HG03025 (cell line): ENCODE measurements around the gene FBXL14.

ENCODE experiments used
- ATAC-seq: cut with Tn5 transposase; IDR thresholded peaks from one replicate; pipeline ENCODE4 v1.9.1; 2021; ENCODE audit warnings: mild to moderate bottlenecking, moderate library complexity; ENCODE audit not compliant: unreplicated experiment, low FRiP score

The FBXL14 gene

DNA sequence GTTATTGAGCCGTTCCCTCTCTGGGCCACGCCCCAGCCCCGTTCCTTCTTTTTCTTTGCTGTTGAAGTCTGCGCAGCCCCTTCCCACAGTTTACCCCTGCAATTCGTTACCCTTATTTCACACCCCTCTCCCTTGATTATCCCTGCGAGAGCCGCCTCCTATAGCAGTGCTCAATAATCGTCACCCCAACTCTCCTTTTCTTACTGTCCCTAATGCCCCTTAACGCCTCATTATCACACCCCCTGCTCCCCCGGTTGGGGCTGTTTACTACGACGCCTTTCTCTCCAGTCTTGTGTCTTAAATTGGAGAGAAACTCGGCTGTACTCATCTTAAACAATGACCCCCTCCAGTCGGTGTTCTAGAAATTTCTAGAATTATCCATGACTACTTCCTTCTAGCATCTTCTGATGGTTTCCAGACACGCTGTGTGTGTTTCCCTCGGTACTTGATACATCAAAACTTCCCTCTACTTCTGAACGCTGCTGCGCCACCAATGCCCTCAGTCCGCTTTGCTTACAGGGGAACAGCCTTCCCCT, 713 bp upstream of the FBXL14 start:
- ATAC-seq = no peak

DNA sequence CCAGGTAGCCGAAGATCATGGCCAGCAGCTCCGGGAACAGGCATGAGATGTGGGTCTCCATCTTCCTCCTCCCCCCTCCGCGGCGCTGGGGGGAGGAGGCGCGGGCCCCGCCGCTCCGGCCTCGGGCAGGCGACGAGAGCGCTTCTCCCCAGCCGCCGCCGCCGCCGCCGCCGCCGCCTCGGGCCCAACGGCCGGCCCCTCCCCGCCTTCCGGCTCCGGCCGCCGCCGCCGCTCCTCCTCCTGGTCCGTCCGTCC, 448 bp downstream of the FBXL14 start:
- peak; percentile 39 for ATAC-seq

DNA sequence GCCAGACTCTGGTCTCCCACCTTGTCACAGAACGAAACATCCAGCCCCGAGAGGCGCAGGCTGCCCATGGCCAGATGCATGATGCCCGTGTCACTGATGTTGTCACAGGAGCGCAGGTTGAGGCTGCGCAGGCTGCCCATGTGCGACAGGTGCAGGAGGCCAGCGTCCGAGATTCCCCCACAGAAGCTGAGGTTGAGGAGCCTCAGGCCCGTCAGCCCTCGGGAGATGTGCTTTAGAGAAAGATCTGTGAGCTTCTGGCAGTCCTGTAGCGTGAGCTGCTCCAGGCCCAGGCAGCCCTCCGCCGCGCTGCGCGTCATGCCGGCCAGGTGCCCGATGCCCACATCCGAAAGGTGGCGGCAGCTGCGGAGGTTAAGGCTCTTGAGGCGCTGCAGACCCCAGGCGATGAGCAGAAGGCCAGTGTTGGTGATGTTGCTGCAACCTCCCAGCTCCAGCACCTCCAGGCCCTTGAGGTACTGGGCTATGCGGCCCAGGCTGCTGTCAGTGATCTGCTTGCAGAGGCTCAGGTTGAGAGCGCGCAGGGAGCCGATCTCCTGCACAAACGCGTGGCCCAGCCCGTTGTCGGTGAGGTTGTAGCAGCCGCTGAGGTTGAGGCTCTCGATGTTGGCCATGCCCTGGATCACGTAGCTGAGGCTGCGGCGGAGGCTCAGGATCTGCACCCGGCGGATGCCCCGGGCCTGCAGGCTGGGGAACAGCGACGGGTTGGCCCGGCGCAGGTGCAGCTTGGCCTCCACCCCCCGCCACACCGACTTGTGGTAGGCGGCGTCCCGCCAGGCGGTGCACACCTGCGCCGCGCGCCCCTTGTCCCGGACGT, 991 bp downstream of the FBXL14 start:
- peak; percentile 28 for ATAC-seq

DNA sequence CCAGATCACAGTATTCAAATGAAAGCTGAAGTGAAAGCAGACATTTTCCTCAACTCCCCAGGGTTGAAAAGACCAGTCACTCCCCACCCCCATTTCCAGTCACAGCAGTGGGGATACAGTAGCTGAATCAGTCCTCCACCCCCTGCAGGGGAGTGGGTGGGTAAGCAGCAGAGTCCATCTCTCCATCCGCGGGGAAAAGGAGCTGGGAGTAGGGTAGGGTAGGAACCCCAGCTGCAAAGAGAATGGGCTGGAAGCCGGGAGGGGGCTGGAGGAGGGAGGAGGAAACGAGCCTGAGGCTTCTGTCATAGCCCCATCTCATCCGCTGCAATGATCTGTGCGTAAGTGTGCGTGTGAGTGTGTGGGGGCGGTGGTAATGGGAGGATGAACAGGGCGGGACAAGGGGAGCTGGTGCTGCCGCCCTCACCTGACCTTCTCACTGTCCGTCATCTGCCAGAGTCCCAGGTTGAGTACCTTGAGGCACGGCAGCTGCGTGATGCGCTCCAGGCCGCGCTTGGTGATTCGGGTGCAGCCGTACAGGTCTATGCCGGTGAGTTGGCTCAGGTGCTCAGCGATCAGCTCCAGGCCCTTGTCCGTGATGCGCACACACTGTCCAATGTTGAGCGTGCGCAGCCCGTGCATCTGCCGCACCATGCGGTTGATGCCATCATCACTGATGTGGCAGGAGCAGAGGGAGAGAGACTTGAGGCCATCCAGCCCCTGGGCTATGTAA, 1.8 kb downstream of the FBXL14 start:
- ATAC-seq = no peak

DNA sequence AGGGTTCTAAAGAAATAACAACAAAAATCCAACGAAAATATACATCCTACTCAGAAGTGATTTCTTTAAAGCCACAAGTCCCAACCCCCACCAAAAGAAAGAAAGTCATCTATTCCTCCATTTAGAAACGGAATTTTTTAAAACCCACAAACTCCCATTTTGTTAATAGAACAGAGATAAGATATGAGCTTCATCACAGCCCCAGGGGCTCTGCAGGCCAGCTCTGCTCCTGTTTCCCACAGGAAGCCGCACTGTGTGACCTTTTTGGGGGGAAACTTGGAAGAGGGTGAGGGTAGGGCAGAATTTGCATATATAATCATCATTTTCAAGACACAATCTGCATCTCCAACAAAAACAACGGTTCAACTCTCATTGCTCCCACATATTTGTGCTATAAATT, 2.8 kb downstream of the FBXL14 start:
- ATAC-seq = no peak

DNA sequence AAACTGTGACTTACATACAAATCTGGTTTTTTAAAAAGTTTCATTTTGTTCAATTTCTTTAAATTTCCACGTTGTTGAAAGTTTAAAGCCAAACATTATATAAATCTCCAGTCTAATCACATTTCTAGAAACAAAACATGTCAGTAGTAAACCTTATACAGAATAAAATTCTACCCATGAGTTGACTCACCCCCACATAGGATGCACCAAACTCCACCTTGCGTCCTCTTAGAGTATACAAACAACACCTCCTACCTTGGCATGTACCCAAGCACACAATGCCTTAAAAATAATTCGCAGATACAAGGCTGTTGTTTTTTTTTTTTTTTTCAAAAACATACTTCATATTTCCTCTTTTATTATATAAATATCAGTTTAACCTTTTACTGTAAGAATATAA, 3.3 kb downstream of the FBXL14 start:
- no peak for ATAC-seq

DNA sequence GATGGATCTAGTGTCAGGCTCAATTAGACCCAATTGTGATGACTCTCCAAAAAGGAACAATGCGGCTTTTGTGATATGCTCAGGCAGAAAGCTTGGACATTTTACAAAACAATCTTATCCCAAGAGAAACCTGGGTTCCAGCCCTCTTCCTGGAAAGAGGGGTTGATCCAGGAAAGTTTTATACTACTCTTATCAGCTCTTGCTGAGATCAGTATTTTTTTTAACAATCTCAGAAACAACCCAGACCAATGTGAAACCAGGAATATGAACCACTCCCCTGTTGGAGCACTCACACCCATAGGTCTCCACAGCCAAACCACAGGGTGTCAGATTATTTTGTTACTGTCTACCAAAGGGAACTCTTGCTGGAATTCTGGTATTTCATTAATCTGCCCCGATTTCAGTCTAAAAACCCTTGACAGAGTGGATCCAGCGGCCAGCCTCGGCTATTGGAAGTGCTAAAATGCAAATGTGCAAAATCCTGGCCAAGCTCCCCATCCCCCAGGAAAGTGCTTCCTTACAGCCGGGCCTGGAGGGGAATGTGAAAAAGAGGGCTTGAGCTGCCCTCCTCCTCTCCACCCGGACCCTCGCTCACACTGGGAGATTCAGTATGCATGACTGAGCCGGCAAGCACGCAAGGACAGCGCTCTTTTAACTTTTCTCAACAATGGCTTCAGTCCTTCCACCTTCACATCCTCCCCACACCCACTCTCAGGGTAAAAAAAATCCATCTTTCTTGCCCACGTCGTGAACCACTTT, 4.0 kb downstream of the FBXL14 start:
- no peak for ATAC-seq

DNA sequence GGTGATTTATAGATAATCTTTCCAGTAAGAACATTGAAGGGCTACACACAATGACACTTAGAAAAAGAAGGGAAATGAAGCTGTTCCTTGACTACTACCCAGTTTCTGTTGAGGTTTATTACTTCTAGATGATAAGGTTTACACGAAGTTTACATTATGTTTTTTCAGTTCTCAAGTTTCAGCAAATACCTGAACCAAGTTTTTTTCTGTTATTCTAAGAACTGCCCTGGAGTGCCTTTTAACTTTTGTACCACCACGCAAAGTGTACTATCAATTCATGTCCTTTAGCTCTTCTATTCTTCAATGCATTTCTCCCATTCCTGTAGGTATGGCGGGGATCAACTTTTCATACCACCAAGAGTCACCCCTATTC, 5.8 kb downstream of the FBXL14 start:
- no peak for ATAC-seq

DNA sequence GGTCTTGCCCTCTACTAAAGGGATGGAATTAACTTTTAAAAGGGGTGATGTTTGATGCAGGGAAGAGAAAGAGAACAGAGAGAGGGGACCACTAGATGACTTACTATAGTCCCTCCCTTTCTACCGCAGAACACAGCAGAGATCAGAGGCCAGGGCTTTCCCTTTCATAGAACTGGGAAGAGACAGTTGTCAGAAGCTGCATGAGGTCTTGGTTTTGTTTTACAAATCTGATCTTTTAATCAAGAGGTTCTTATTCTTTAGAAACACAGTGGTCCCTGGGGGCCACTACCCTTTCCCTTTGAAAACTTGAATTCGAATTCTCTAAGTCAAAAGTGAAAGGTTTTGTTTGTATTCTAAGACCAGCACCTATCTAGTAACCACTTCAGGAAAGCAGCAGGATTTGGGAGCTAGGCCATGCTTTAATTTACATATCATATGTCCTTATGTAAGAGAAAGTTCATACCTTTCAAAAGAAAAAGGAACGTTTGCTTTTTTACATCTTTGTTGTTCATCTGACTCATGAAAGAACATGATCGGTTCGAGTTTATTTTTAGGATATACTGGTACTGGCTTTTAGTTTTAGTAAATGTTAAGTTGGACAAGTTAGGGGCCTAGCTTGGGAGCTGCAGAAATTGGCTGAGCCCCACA, 6.3 kb downstream of the FBXL14 start:
- ATAC-seq = no peak

DNA sequence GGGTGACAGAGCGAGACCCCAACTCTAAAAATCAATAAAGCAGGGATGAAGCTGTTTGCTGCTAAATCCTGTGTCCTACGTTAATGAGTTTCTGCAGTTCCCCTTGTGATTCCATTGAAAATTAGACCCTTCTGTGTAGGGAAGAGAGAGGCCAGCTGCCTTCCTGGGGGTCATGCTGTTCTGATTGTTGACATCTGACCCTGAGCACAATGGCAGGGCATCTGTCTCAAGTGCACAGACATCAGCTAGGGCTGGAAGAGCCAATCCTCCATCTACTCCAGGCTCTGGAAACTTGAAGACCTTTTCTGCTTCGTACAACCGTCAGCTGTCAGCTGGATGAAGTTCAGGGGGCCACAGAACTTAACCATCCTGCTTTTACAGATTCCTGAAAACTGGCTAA, 10.1 kb downstream of the FBXL14 start:
- no peak for ATAC-seq

DNA sequence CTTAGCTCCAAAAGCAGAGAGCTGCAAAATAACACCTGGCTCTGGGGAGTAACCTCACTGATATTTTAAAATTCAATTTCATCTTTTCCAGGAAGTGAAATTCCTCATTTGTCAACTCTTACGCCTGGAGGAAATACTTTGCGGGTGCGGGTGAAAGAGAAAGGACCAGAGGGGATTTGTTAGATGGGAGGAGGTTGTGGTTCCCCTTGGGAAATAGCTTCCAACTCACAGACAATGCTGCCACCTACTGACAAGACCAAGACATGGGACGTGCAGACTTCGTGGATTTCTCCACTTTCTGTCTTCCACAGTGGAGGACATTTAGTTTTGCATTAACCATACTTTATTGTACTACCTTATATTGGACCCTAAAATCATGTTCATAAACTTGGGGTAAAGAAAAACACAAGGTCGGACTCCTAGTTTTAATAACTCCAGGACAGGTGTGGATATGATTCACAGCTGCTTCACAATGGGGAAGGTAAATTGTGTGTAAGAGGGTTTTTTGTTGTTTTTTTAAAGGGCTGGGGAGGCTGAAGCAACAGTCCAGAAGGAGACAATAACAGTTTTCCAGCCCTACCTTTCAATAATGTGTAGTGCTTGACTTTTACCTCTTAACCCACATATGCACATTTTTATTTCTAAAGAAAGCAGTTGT, 10.8 kb downstream of the FBXL14 start:
- ATAC-seq = peak; percentile 53

DNA sequence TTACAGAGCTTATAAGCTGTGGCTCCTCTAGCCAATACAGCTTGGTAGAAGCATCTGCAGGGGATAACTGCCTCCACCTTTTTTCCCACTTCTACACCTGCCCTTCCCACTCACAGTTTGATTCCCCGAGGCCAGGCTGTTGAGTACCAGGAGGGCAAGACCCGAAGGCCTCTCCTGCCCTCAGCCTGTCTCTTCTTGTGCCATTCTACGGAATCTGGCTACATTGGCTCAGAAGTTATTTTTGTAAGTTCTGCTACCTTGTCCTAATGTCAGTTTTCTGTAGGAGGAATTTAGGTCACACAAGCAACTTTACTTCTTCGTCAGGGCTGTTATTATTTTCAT, 11.7 kb downstream of the FBXL14 start:
- ATAC-seq = no peak

DNA sequence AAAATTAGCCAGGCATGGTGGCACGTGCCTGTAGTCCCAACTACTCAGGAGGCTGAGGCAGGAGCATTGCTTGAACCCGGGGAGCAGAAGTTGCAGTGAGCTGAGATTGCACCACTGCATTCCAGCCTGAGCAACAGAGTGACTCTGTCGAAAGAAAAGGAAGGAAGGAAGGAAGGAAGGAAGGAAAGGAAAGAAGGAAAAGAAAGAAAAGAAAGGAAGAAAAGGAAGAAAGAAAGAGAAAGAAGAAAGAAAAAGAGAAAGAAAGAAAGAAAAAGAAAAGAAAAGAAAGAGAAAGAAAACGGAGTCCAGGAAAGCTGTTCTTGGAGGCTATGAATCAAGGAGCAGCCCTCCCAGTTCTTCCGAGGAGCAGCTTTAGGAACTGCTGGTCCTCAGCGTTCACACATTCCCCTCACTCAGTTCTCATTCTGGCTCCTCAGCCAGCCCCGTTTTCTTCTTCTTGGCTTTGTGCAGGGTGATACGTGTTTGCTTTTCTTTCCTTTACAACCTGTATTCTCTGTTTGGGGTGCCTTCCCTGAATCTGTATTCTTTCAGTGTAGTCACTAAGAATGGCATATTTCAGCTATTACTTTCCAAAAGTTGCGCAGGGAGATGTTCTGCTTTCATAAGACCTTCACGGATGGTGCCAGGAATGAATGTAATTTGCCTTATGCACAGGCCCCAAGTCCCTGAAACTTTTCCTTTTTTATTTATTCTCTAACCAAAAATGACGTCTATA, 12.2 kb downstream of the FBXL14 start:
- no peak for ATAC-seq

DNA sequence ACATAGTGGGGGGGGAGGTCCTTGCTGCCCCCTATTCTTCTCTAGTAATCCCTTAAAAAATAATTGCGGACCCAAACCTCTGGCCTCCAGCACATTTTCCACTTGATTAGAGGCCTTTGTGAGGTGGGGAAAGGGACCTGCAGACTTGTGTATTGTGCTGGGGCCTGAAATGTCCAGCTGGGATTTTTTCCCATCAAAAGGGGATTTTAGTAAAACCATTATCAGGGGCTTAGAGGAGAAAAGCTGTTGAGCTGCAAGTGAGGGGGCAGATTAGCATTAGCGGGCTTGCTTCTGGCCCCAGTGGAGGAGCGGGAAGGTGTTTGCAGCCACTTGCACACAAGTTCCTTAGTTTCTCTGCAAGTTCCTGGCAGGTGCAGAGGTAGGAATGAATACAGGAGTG, 13.9 kb downstream of the FBXL14 start:
- ATAC-seq = no peak

DNA sequence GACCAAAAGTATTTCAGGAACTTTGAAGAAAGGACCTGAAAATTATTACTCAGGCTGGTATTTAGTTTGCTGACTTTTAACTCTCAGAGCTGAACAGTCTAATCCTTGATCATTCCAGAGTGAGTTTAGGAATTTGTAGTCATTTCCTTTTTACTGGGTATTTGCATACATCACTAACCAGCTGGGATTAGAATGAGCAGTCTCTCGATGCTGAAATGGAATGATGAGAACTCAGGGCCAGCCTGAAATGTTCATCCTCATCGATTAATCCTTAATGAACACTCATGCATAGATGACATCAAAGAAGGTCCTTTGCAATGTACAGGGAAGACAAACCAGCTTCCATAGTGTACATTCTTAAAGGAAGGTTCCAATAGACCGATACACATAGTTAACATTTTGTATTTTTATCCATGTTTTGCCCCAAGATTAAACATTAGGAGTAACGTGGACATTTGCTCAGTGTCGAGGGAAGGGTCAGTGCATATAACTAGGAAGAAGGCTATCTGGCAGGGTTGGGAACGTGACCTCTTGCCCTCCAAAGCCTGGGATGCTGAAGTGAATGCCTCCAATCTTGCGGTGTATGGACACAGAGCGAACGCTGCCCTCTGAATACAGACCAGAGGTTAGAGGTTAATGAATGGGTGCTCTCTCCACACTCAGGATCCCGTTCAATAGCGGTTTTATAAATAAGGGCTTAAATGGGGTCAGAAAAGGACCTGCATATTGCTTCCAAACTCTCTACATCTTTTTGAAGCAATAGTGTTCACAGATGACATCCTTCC, 14.5 kb downstream of the FBXL14 start:
- no peak for ATAC-seq

DNA sequence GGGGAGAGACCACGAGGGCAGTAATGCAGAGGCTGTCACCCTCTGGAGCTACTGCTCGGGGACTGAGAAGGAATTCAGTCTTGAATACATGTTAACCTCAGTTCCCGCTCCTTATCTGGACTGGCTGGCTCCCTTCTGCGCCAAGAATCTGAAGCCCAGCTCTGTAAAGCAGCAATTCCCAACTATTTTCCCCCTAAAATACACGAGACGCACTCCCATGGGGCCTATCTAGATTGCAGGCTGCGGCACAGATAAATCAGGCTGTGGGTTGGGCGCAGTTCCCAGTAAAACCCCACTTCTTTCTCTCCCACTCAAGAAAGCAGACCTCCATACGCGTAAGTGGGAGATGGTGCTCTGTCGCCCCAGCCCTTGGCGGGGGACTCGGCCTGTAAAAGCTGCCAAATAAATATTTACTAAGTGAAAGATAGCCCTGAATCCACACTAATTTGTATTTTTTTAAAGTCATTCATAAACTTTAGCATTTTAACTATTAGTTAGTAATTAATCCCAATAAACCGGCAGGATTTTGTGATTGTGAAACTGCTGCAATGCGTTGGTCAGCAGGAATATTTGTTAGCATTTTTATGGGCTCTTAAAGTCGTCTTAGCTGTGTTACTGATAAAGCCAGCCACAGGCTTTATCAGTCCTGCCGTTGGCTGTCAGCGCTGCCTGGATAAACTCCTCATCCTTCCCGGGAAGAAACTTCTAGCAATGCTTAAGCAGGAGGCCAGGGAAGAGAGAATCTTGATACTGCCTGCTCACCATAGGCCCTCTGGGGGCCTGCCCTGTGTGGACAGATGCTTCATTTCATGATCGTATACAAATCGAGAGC, 17.8 kb downstream of the FBXL14 start:
- no peak for ATAC-seq

DNA sequence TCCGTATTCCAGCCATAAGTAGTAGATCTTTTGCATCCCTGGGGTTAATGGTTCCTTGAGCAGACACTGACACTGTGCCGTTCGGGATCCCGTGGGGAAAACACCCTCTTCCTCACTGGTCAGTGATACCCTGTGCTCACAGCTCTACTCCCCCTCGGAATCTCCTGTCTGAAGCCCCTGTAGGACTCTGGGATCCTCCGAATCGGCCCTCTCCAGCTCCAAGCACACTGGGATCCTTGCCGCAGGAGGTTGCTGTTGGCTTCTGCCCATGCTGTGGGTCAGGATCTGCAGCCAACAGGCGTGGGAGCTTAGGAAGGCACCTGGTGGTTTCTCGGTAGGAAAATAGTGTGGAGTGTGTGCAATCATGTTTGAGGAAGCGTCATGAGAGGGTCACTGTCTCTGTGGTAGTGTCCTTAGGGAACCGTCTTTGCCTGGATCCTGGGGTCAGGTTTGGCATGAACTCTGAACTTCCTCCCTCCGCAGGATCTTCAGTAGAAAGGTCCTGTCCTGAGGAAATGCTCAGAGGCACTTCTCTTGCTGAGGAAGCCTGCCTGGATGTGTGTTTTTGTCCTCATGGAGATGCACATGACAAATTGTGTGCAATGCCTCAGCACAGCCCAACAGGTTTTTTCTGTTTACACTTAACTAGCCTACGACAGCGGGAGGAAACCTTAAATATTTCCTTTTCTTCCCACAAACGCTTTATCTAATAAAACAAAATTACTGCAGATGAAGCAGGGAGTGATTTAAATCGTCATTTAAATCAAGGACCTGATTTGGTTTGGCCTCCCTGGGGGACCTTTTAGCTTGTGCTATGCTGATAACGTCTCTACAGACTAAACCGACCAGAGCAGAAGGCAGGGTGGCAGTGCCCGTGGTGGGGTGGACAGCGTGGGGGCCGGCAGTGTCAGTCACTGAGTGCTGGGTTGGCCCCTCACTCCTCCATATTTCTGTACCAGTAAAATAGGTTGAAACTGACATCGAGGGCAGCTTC, 18.7 kb downstream of the FBXL14 start:
- ATAC-seq = no peak
